Bone marrow (tissue), 2 donors: ENCODE data around the gene SMARCC1.

Experiments
- DNase-seq, 2 donors: peaks; one replicate each; lab custom pipeline; 2025; lab: John Stamatoyannopoulos, UW

The SMARCC1 gene

GRCh38 chr3:47586746-47587145 lies 194.9 kb downstream of the SMARCC1 start:
- DNase-seq: no peak

GRCh38 chr3:47583320-47584075 lies 198.2 kb downstream of the SMARCC1 start:
- no peak for DNase-seq

DNA sequence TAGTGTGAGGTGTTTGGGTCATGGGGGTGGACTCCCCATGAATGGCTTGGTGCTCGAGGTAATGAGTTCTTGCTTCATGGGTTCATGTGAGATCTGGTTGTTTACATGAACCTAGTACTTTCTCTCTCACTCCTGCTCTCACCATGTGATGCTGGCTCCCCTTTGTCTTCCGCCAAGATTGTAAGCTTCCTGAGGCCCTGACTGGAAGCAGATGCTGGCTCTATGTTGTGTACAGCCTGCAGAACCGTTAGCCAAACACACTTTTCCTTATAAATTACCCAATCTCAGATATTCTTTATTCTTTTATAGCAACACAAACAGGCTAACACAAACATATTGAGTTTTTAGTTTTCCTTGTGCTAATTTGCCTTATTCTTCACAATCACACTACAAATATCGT lies 199.9 kb downstream of the SMARCC1 start:
- DNase-seq: no peak

DNA sequence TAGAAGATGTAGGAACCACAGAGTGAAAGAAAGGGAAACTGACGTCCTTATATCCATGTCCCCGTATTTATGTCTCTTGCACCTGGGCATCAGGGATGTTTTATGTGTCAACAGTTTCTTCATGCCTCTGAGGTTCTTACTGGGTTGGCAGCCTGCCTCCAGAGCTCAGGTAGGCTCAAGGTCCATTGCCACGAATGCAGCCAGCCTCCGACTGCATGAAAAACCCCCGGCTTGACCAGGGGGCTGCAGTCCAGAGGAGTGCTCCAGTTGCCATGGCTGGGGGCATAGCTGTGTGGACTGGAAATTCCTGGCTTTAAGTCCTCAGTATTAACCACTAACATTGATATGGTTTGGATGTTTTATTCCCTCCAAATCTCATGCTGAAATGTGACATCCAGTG lies 200.3 kb downstream of the SMARCC1 start:
- no peak for DNase-seq

DNA sequence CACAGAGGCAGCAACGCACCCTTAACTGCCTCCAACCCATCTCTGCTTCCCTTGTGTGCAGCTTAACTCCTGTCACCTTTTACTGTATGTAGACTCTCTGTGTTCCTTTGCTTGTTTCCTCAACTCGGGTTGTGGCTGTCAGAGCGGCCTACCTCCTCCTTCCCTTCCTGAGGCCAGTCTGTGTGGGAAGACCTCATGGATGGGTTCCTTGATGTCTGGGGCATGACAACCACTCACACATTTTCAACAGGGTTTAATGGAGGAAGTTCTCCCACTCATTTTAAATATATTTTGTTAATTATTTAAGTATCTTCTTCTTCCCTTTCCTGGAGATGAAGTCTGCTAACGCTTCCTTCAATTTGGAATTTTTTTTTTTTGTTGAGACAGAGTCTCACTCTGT lies 201.2 kb downstream of the SMARCC1 start:
- no peak for DNase-seq

DNA sequence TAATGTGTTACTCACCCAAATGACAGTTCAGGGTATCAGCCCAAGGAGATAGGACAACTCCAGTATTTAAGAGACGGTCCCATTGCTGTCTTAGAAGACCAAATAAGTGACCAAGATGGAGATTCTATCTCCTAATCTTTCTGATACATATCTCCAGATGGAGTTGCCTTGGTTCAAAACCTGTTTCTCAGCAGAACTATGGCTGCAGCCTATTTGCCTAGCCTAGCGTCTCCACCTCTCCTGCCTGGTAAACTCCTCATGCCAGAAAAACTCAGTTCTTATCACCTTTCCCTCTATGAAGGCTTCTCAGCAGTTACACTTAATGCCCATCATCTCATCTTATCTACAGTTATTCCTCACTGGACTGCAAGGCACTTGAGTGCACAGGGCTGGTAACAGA lies 201.8 kb downstream of the SMARCC1 start:
- DNase-seq: no peak

- DNase-seq: no peak
These were observed 202.7 kb downstream of the SMARCC1 start, which contains the start of gene CSPG5 for GRCh38 chr3:47578691-47579632. TSS of gene CSPG5 (minus strand) at chr3:47578865. CDS start at chr3:47578693, 172 bp downstream.

DNA sequence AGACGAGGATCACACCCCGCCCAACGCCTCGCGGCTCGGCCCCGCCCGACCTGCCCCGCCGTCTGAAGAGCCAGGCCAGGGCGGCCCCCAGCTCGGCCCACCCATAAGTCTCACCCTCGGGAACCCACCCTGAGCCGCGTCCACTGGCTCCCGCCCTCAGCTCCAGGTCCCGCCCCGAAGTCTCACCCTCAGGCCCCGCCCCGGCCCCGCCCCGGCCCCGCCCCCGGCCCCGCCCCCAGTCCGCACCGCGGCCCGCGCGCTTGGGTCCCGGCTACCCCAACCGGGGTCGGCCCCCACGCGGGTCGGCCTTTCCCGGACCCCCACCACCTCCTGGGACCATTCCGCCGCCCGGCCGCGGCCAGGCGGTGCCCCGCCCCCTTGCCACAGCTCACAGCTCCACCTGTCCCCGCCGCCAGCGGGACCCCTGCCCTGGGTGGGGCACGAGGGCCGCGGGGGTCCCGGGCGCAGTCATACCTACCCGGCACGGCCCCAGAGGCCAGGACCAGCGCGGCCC lies 203.5 kb downstream of the SMARCC1 start:
- peak in 1 of 2 donors; percentile 19 for DNase-seq

GRCh38 chr3:47577583-47578118 lies 204.0 kb downstream of the SMARCC1 start:
- DNase-seq: no peak

DNA sequence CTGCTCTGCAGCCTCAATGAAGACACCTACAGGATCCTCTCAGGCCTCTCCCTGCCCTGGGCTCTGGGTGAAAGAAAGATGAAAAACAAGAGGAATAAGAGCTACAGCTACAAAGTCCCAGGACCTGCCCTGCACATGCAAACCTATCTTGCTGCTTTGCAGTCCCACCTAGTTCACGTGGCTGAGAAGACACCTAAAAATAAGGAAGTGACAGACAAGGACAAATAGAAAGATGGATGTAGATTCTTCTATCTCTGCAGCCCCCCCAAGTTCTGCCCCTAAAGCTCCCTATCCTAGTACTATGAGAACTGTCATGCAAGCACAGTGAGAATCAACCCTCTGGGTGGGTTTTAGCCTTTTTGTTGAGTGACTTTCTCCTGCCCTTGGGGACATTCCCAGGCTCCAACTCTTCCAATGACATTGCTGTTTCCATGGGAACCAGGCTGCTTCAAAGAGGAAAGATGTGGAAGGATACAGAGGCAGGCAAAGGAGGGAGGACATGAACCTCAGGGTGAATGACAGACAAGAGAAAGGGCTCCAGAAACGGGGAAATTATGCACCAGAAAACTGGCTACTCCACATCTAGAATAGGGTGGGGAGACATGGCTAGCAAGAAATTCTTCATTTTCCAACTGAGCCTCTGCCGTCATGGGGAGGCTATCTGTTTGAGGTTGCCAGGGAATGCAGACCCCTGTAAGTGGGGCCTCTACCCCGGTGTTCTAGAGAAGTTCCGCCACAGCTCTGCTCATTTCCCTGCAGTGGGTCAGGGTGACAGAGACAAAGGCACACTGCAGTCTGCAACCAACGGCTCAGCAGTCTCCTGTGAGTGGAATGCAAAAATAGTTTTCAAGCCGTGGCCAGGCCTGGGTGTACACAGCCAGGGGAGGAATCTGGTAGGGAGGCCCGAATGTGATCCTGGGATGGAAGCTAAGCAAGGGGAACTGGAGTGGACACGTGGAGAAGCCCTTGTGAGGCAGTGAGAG lies 208.2 kb downstream of the SMARCC1 start:
- DNase-seq: no peak

DNA sequence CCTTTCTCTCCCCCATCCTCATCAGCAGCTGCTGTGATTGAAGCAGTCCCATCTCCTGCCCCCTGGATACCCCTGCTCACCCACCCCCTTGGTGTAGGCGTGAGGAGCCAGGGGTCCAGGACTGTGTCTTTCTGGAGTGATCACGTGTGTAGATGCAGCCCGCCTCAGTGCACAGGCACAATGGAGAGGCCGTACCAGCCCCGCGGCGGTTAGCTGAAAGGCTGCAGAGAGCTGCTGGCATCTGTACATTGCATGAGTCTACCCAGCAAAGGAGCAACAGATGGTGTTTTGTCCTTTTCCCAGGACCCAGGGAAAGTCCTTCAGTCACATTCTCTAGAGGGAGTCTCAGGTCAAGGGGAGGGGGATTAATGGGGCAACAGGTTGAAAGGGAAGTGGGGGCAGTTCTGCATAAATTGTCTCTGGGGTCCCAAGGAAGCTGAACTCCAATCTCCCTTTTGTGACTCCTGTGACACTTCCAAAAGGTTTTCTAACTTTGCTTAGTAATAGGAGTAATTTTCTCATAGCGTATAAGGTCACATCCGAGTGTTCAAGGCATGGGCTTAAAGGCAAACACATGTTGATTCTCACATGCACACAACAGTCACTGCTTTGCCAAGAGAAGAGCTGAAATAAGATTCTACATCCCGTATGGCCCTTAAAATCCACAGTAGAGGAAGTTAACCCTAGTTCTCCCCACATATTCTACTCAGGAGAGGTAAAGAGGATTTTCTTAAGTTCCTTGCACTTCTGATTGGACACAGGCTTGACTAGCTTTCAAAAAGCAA lies 210.1 kb downstream of the SMARCC1 start:
- DNase-seq: no peak

DNA sequence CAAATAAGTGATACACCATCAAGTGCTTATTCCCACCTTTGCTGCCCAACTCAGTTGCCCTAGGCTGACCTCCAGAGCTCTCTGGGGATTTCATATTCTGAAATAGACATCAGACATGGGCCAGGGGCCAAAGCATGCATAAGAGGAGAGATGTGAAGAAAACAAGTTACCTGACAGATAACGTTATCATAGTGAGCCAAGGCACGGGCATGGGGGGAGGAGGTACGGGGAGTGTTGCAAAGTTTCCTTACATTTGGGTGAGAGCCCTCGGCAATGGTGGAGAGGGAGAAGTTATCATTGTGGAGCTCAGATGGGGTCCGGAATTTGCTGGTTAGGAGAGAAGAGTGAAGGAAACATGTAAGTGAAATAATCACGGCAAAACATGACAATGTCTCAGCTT lies 212.8 kb downstream of the SMARCC1 start:
- no peak for DNase-seq

DNA sequence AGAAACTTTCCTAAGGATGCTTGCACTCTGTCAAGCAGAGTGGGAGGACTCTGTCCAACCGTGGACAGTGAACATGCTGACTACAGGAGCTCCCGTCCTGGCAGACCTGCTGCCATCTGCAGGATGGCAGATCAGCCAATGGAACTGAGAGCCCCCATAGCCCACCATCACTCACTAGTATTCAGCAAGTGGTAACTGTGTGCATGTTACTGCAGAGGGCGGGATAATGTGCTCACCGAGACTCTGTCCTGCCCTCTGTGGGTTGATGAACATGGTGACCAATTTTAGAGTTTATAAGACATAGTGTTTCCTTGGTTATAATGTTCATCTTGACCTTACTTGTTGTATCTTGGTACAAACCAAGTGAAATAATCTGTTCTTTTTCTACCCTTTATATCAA lies 214.5 kb downstream of the SMARCC1 start:
- no peak for DNase-seq

DNA sequence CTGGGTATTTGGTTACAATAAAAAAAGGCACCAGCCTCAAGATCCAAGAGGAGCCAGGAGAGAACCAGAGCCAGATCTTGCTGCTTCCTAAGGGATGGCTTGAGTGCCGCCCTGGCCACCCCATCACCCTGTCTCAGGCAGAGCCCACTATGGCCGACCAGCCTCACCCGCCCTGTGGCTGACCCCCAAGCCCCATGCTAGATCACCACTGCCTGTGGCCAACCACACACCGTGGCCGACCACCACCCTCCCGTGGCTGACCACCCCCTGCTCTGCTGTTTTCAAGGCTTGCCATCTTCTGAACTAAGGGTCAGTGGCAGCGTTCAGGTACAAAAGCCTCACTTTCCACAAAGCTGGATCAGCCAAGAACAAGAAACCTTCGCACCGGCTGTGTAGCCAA lies 215.0 kb downstream of the SMARCC1 start:
- DNase-seq: no peak

DNA sequence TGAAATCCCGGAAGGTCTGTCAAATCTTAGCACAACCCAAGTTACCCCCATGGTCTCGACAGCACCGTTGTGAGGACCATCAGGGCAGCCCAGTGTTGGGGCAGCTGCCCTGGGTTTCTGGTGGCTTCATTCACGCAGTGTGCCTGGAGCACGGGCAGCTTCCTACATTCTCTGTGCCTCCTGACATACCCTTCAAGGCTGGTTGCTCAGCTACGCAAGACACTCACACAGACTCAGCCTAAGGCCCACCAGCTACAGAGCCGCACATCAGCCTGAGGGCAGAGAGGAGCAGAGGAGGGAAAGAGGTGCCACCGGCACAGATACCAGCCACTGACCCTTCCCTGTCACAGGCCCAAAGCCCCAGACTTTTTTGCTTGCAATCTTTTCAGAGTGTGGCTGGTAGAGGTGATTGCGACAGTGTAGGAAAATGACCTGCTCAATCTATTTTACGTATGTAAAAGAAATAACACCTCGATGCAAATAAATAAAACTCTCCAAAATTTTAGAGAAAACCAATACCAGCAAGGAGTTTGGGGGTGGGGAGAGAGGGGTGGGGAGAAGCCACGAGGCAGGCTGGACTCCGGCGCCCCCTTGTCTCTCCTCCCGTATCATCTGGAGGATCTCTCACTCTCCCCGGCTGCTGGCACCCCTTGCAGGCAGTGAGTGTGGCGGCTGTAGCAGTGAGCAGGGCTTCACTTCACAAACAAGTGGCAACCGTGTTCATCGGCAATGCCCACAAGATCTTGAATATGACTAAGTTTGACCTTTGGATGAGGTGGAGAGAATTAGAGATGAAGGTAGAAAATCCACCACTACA lies 215.8 kb downstream of the SMARCC1 start:
- no peak for DNase-seq

DNA sequence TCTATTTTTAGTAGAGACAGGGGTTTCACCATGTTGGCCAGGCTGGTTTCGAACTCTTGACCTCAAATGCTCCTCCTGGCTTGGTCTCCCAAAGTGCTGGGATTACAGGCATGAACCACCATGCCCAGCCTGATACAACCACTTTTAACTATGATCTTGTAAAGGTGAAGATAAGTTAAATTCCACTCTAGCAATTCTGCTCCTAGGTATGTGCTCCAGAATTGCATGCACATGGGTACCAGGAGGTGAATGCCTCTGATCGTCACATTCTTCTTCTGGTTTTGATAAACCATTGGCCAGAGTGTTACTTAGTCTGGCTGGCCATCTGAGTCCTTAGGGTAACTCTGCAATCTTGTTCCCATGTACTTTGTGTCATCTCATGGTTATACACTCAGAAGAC lies 225.3 kb downstream of the SMARCC1 start:
- no peak for DNase-seq

GRCh38 chr3:47554335-47554734 lies 227.4 kb downstream of the SMARCC1 start:
- no peak for DNase-seq

DNA sequence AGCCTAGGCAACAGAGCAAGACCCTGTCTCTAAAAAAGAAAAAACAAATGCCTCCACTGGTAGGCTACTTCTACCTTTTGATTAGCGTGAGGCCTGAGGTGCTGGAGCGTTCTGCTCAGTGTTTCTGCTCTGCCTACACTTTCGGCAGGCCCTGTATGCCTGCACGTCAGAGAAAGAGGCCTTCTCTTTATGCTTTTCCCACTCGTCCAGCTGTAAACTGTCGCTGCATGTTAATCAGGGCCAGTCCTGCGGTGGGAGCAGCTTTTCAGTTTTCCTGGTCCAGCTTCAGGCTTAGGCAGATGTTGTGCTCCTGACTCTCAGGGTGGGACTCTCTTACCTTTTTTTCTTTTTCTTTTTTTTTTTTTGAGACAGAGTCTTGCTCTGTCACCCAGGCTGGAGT lies 228.3 kb downstream of the SMARCC1 start:
- DNase-seq: no peak

- no peak for DNase-seq
These were observed 239.1 kb downstream of the SMARCC1 start for GRCh38 chr3:47542471-47543173.
